Astrocyte of the spinal cord (primary cell): ENCODE measurements around the gene PRG3.

Experiments used
- DNase-seq: peaks from one replicate; pipeline ENCODE4 v3.0.0; 2011; ENCODE audit warnings: low read depth, low spot score
- H3K4me3 ChIP-seq: 2 replicates; pipeline ENCODE4 v1.5.1; 2011; ENCODE audit warnings: low read depth, mild to moderate bottlenecking, low read length, moderate library complexity
- in situ Hi-C: cut with HindIII; loops from 2 replicates; pipeline ENCODE4 v1.10.0; 2017; ENCODE audit warnings: low sequenced_read_pairs
- TF ChIP-seq, protein P1 (sequence below): IDR thresholded peaks from 2 replicates; pipeline ENCODE4 v1.5.1; 2012; ENCODE audit warnings: low read depth, mild to moderate bottlenecking, low read length, inconsistent platforms

PRG3 gene

DNA sequence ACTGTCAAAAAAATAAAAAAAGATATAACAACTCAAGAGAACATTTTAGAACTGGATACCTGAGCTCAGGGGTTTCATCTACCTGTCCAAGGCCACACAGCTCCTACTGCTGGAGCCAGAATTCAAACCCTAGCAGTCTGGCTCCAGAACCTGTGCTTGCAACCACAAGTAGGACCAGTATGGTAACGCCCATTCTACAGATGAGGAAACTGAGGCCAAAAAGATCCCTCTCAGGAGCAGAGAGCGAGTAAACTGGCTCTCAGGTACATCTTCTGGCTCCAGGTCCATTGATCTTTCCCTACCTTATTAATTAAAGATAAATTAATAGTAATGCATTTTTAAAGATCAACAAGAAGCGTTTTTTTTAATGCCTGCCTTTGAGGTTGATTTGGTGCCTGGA lies 23.6 kb downstream of the PRG3 start:
- in situ Hi-C loops = no loop called here
- DNase-seq = no peak
- TF ChIP-seq, protein P1, sequence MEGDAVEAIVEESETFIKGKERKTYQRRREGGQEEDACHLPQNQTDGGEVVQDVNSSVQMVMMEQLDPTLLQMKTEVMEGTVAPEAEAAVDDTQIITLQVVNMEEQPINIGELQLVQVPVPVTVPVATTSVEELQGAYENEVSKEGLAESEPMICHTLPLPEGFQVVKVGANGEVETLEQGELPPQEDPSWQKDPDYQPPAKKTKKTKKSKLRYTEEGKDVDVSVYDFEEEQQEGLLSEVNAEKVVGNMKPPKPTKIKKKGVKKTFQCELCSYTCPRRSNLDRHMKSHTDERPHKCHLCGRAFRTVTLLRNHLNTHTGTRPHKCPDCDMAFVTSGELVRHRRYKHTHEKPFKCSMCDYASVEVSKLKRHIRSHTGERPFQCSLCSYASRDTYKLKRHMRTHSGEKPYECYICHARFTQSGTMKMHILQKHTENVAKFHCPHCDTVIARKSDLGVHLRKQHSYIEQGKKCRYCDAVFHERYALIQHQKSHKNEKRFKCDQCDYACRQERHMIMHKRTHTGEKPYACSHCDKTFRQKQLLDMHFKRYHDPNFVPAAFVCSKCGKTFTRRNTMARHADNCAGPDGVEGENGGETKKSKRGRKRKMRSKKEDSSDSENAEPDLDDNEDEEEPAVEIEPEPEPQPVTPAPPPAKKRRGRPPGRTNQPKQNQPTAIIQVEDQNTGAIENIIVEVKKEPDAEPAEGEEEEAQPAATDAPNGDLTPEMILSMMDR = no peak
- H3K4me3 ChIP-seq = no peak overlapping the region

DNA sequence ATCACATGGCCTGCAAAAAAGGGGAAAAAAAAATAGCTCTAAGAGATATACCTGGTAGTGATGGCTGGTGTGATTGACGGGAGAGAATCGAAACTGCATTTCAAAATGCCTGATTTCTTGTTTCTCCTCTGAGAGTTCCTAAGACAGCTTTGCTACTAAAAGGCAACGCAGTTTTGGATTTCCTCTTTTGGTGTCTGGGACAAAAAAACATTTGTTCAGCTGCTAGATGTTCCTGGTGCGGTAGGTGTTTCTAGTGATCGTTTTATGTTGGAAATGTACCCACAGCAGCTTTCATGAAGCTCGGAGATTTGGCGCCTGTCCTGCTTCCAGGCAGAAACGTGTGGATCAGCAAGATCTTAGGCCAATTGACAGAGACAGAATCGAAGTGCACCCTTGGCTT lies 24.7 kb downstream of the PRG3 start:
- in situ Hi-C loops = no loop called here
- H3K4me3 ChIP-seq = no peak overlapping the region
- no peak for DNase-seq
- TF ChIP-seq, protein P1 = no peak

DNA sequence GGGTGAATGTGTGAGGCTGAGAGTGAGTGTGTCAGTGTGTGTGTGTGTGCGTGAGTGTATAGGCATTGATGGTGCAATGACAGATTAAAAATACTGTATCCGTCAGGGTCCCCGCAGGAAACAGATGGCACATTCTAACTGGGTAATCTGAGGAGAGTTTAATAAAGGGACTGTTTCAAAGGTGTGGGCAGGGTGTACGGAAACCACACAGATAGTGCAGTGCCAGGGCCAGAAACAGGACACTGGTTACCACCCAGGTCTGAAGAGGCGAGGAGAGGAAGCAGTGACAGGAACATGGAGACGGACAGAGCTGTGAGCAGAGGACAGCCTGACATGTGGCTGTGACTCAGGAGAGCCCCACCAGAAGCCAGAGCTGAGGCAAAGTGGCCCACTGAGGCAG lies 26.3 kb downstream of the PRG3 start:
- in situ Hi-C loops = no loop called here
- TF ChIP-seq, protein P1 = no peak
- H3K4me3 ChIP-seq = no peak overlapping the region
- no peak for DNase-seq

DNA sequence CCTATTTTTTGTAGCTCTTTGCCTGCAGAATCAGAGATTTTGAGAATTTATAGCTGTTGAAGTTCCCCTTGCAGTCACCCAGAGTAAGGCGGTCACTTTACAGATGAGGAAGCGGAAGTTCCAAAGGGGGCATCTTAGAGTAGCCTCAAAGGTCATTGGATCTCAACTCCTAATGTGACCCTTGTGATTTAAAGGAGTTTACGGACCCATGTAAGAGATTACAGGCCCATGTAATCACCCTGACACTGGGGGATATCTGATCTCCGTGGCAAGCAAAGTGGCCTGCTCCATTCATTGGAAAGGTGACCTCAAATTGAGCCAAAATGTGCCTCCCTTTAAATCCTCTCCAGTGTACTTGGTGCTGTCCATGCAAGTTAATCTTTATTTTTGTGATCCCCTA lies 27.1 kb downstream of the PRG3 start:
- no peak for DNase-seq
- no peak overlapping the region for H3K4me3 ChIP-seq
- TF ChIP-seq, protein P1 = no peak
- in situ Hi-C loops = no loop called here

DNA sequence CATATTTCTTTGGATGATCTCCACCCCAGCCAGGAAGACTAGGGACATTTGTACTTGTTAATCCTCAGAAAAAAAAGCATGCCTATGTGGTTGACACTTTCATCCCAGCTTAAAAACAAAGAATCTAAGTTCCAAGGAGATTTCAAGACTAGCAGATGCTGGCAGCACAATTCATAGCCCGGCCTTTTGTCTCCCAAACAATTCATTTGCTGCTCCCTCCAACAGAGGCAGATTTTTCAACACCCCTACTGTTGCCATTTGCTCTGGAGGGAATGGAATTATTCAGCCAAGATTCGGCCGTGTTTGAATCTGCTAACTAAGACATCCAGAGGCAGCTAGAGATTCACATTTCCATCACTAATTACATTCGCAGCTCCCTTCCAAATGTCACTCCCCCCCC lies 27.5 kb downstream of the PRG3 start:
- TF ChIP-seq, protein P1 = no peak
- H3K4me3 ChIP-seq = no peak overlapping the region
- no peak for DNase-seq
- in situ Hi-C loops = no loop called here

DNA sequence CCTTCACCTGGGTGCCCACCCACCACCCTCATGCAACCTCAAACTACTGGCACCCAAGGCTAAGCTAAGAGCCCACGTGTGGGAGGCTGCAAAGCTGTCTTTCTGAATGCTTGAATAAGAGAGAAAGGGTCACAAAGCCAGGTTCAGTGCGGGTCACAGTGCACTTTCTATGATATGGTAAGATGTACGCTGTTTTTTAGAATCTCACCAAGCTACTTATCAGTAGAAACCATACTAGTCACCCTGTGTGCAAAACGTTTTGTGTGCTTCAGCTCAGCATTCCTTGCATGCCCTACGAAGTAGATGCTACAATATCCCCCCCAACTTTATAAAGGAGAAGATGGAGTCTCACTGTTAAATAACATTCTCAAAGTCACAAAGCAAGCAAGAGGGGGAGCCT lies 27.9 kb downstream of the PRG3 start:
- no peak overlapping the region for H3K4me3 ChIP-seq
- TF ChIP-seq, protein P1 = no peak
- DNase-seq = no peak
- in situ Hi-C loops = no loop called here
